Peyer's patch (tissue), 4 donors: Measurements from ENCODE around the gene VSTM5.

Source experiments
- CTCF ChIP-seq, 6 experiments: fragments of 450-650 bp in 4 of 6; fragments of 200-600 bp in 2 of 6; sonication (generic) in 1 of 6; IDR thresholded peaks; one replicate each; pipeline ENCODE4 v1.5.1; 2017 to 2019; ENCODE audit warnings: antibody characterized with exemption in 6 of 6, mild to moderate bottlenecking in 3 of 6, moderate library complexity in 1 of 6
- POLR2A ChIP-seq, 2 donors: fragments of 450-650 bp; IDR thresholded peaks; one replicate each; pipeline ENCODE4 v1.5.1; 2017; ENCODE audit warnings: antibody characterized with exemption in 2 of 2, mild to moderate bottlenecking in 2 of 2, moderate library complexity in 2 of 2

GRCh38 chr11:93857413-93858120 is 7.1 kb upstream of the VSTM5 start:
- TF ChIP-seq CTCF (IDR thresholded peaks at IDR 0.05) (no peak), POLR2A (IDR thresholded peaks at IDR 0.05) (no peak)
